CD4-positive, alpha-beta T cell (primary cell): ENCODE measurements around the gene PSG7. TPM values are rescaled to one million over a fixed set of nuclear protein-coding genes. Genes with fewer than 3 reads are reported as not detected.
"Not testable (repeated sequence)": the region's sequence is repeated elsewhere in the genome, so short reads cannot be mapped to it uniquely, and the experiment has no call there.

Experiments used
- ATAC-seq: fragments of 200-7000 bp; cut with Tn5 transposase; one replicate; pipeline ENCODE4 v1.10.0; 2022; ENCODE audit warnings: mild to moderate bottlenecking; ENCODE audit not compliant: poor library complexity
- CTCF ChIA-PET: fragments of 350-600 bp; sonication (Branson Sonifier 250); formaldehyde crosslinking; loops from one replicate; lab custom pipeline; 2021; ENCODE audit warnings: antibody characterized with exemption, inconsistent platforms; lab: Charles Lee
- POLR2A ChIA-PET: fragments of 350-600 bp; sonication (Branson Sonifier 250); formaldehyde crosslinking; loops from one replicate; lab custom pipeline; 2021; ENCODE audit warnings: antibody characterized with exemption, inconsistent platforms; lab: Charles Lee
- DNase-seq, 14 experiments: peaks; one replicate each; pipeline ENCODE4 v3.0.0-alpha.2; 2013 to 2020; ENCODE audit warnings: mixed read lengths in 2 of 14
- H3K27ac ChIP-seq, 2 donors: one replicate each; pipeline versions ENCODE4 v1.5.1 to v1.7.0; 2013; ENCODE audit warnings: low read length in 2 of 2, low read depth in 1 of 2, mild to moderate bottlenecking in 1 of 2
- H3K27me3 ChIP-seq, 2 experiments: 1 replicate in 1 of 2; 2 replicates in 1 of 2; pipeline versions ENCODE4 v1.6.1 to v1.7.0; 2013; ENCODE audit warnings: low read length in 2 of 2, control low read depth in 1 of 2, mild to moderate bottlenecking in 1 of 2, moderate library complexity in 1 of 2; ENCODE audit not compliant: insufficient read depth in 2 of 2, control insufficient read depth in 1 of 2
- H3K36me3 ChIP-seq: one replicate; pipeline ENCODE4 v1.6.1; 2013; ENCODE audit warnings: low read length, control low read depth; ENCODE audit not compliant: insufficient read depth
- H3K4me1 ChIP-seq: one replicate; pipeline ENCODE4 v1.6.1; 2013; ENCODE audit warnings: low read length, control low read depth; ENCODE audit not compliant: insufficient read depth
- H3K4me3 ChIP-seq: one replicate; pipeline ENCODE4 v1.5.1; 2013; ENCODE audit warnings: mild to moderate bottlenecking, low read length, moderate library complexity
- H3K9me3 ChIP-seq, 2 experiments: 1 replicate in 1 of 2; 2 replicates in 1 of 2; pipeline versions ENCODE4 v1.6.1 to v1.7.0; 2013; ENCODE audit warnings: low read length in 2 of 2, mild to moderate bottlenecking in 2 of 2, control low read depth in 1 of 2, moderate library complexity in 1 of 2; ENCODE audit not compliant: control insufficient read depth in 1 of 2, insufficient read depth in 1 of 2
- H3K27ac Mint-ChIP-seq: one replicate; pipeline ENCODE4 v1.8.0; 2020; ENCODE audit warnings: mixed read lengths
- H3K27me3 Mint-ChIP-seq: one replicate; pipeline ENCODE4 v1.8.0; 2021; ENCODE audit warnings: mixed read lengths
- H3K36me3 Mint-ChIP-seq: one replicate; pipeline ENCODE4 v1.8.0; 2021; ENCODE audit warnings: low read depth, mixed read lengths
- H3K4me1 Mint-ChIP-seq: one replicate; pipeline ENCODE4 v1.8.0; 2021; ENCODE audit warnings: low read depth, mixed read lengths
- H3K4me3 Mint-ChIP-seq: one replicate; pipeline ENCODE4 v1.8.0; 2020; ENCODE audit warnings: mild to moderate bottlenecking, mixed read lengths
- H3K9me3 Mint-ChIP-seq: one replicate; pipeline ENCODE4 v1.8.0; 2020; ENCODE audit warnings: mixed read lengths
- intact Hi-C, 2 experiments: fragments of 100-400 bp; cut with DNase I in 1 of 2; cut with micrococcal nuclease in 1 of 2; formaldehyde crosslinking; loops; one replicate each; pipeline versions ENCODE4 v1.15.1 to v1.9.0; 2023 to 2025; cut with DNase I, micrococcal nuclease
- polyA plus RNA-seq, 2 donors: library from polyadenylated mRNA; unstranded; fragments of 120-200 nt; gene quantifications; one replicate each; pipeline ENCODE4 v1.2.1, GENCODE V29; 2013
- total RNA-seq, 174 experiments: library from RNA in 2 of 174; stranded (reverse) in 2 of 174; gene quantifications; one replicate each; pipeline ENCODE4 v1.2.3 and lab custom pipeline; 2021 to 2026
- TF ChIP-seq, protein P1 (sequence below): fragments of 200-600 bp; IDR thresholded peaks from one replicate; pipeline ENCODE4 v1.8.0; 2022; ENCODE audit warnings: antibody characterized with exemption, mild to moderate bottlenecking

The PSG7 gene
- total RNA-seq (not detected), total RNA-seq (lab: John Stamatoyannopoulos, UW) (0 to 0.12 (median 0) reads per million in 172 experiments)
- polyA plus RNA-seq (2013, experiment 1 of 2): not detected
- polyA plus RNA-seq (2013, experiment 2 of 2): not detected

DNA sequence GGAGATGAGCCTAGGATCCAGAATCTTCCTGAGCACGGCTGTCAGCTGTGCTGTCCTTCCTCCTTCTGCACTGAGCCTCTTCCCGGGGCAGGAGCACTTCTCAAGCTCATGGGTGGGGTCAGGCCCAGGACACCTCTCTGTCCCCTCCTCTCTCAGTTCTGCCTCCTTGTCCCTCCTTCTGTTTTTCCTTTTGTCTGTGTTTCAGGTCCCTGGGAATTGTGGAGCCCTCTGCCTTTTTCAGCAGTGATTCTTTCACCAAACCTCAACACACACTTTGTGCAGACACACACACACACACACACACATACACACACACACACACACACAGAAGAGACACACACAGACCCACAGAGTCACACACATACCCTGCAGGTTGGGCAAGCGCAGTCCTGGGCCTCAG is at the start of gene PSG7:
PSG7 (minus strand) TSS at position 101 of the 400 bp plus-strand sequence. CDS start 131 bp downstream, outside the sequence.
- DNase-seq, H3K9me3 ChIP-seq, intact Hi-C loops, H3K4me1 ChIP-seq, ATAC-seq, H3K27ac Mint-ChIP-seq, H3K4me3 Mint-ChIP-seq, H3K9me3 Mint-ChIP-seq, H3K4me1 Mint-ChIP-seq, H3K27ac ChIP-seq, H3K36me3 ChIP-seq, H3K4me3 ChIP-seq, H3K27me3 ChIP-seq, H3K36me3 Mint-ChIP-seq, POLR2A ChIA-PET, CTCF ChIA-PET: not testable (repeated sequence)
- H3K27me3 Mint-ChIP-seq: peaks cover 31% of the 10 kb centered on the region

DNA sequence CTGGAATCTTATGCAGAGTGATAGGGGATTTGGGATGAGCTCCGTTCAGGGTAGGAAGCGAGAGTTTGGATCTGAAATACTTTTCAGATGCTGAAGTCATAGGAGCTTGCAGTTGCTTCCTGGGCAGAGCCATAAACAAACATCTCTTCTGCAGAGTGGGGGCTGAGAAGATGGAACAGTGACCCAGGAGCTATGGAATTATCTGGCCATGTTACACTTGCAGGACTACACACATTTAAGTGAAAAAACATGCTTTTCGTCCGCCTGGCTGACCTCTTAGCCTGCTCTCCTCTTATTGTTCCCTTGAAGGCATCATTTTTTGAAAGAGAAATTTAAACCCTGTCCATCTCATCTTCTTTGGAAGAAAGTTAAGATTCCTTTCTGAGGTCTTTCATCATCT is 48.6 kb upstream of the PSG7 start:
- intact Hi-C loops: no loop called here
- no peaks in the 10 kb centered on the region for H3K4me1 Mint-ChIP-seq
- H3K9me3 Mint-ChIP-seq: peaks cover 4% of the 10 kb centered on the region
- POLR2A ChIA-PET: no interaction called here
- no peaks in the 10 kb centered on the region for H3K36me3 ChIP-seq
- H3K4me3 Mint-ChIP-seq: no peak overlapping the region
- ATAC-seq (no peak), DNase-seq (no peak)
- no peaks in the 10 kb centered on the region for H3K27me3 ChIP-seq
- H3K36me3 Mint-ChIP-seq: no peaks in the 10 kb centered on the region
- no peak overlapping the region for H3K27ac Mint-ChIP-seq
- no peak overlapping the region for H3K27ac ChIP-seq
- no peaks in the 10 kb centered on the region for H3K4me1 ChIP-seq
- CTCF ChIA-PET: no interaction called here
- no peak overlapping the region for H3K4me3 ChIP-seq
- TF ChIP-seq, protein P1, sequence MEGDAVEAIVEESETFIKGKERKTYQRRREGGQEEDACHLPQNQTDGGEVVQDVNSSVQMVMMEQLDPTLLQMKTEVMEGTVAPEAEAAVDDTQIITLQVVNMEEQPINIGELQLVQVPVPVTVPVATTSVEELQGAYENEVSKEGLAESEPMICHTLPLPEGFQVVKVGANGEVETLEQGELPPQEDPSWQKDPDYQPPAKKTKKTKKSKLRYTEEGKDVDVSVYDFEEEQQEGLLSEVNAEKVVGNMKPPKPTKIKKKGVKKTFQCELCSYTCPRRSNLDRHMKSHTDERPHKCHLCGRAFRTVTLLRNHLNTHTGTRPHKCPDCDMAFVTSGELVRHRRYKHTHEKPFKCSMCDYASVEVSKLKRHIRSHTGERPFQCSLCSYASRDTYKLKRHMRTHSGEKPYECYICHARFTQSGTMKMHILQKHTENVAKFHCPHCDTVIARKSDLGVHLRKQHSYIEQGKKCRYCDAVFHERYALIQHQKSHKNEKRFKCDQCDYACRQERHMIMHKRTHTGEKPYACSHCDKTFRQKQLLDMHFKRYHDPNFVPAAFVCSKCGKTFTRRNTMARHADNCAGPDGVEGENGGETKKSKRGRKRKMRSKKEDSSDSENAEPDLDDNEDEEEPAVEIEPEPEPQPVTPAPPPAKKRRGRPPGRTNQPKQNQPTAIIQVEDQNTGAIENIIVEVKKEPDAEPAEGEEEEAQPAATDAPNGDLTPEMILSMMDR: no peak
- H3K9me3 ChIP-seq: no peaks in the 10 kb centered on the region
- peaks cover 28% of the 10 kb centered on the region for H3K27me3 Mint-ChIP-seq

DNA sequence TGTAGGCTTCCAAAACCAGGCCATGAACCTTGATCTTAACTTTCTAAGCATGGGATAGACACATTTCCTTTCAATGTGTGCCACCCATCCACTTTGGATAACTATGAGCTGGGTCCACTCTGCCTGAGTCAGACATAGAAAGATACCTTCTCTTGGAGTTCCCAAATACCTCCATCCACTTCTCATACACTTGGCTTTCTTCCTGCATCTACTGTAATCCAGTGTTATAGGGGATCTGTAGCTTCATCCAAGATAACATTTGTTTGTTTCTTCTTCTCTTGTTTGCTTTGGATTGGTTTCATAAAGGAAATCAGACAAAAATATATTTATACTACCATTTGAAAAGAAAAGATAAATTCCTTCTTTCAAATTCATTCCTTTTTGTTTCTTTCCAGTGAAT is 45.1 kb upstream of the PSG7 start:
- H3K4me3 ChIP-seq, intact Hi-C loops, H3K27me3 ChIP-seq, H3K4me1 ChIP-seq, H3K9me3 ChIP-seq, CTCF ChIA-PET, ATAC-seq, DNase-seq, H3K9me3 Mint-ChIP-seq, H3K4me1 Mint-ChIP-seq, H3K4me3 Mint-ChIP-seq, H3K27ac Mint-ChIP-seq, H3K36me3 Mint-ChIP-seq, POLR2A ChIA-PET, H3K36me3 ChIP-seq, H3K27ac ChIP-seq: not testable (repeated sequence)
- peaks cover 19% of the 10 kb centered on the region for H3K27me3 Mint-ChIP-seq

DNA sequence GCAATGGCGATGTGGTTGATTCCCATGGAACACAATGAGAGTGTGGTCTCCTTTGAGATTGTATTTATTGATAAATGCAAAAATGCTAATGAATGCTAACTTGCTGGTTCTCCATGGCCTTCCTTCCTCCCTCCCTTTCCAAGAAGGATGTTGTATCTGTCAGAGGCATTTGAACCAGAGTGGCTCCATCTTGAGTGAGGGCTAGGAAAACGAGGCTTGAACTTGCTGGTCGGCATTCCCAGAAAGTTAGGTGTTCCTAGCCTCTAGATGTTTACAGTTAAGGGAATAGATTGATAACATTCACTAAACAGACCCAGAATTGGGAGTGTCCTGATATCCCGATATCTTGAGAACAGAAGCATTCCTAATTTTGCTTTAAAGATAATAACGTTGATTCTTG is 34.4 kb upstream of the PSG7 start:
- H3K4me1 Mint-ChIP-seq, H3K36me3 Mint-ChIP-seq, CTCF ChIA-PET, H3K36me3 ChIP-seq, H3K27ac Mint-ChIP-seq, ATAC-seq, H3K4me1 ChIP-seq, H3K4me3 ChIP-seq, POLR2A ChIA-PET, H3K4me3 Mint-ChIP-seq, H3K9me3 ChIP-seq, H3K27me3 ChIP-seq, DNase-seq, intact Hi-C loops, H3K9me3 Mint-ChIP-seq, H3K27ac ChIP-seq: not testable (repeated sequence)
- H3K27me3 Mint-ChIP-seq: peaks cover 21% of the 10 kb centered on the region
